ENCODE data around the gene DCLK3. TPM values are rescaled to one million over a fixed set of nuclear protein-coding genes. Genes with fewer than 3 reads are reported as not detected.

Gene DCLK3
- total RNA-seq, 1 donor from 2014 or later: 7.7 TPM

DNA sequence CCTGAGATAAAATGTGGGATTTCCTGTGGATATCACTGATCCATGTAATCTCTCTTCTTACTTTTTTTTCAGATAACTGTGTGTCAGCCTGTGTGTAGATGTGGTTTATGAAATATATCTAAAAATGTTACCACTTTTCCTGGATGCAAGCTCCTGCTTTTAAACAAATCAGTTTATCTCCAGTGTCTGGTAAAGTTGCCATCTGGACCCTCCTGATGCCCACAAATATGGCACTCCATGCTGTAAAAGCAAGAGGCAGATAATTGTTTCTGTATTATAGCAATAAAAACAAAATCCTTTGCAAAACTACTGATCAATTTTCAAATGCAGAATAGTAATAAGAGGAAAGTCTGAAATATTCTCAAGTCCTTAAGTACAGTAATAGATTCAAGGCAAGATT is 7.6 kb upstream of the DCLK3 start:
- DNase-seq (ENCODE audit: low spot score in 2 of 2) (no peak), FAIRE-seq (no peak)

GRCh38 chr3:36769926-36770325 is 5.6 kb upstream of the DCLK3 start:
- no peak for DNase-seq (ENCODE audit: low spot score in 2 of 2)
- no peak for FAIRE-seq

DNA sequence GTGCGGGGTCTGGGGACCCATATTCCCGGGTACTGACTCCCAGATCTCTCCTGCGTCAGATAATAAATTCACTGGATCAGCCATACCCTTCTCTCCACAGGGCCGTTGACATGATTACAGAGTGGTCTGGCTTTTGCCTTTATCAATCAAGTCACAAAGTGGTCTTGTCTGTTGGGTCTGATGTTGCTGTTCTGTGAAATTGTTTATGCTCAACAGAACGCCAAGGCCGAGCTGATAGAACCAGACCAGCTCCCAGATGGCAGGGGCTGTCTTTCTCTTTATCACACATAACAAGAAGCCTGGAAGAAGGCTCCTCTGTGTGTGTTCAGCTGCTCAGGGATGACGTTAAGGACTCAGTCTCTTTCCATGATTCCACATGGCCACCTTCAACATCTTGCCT is 751 bp upstream of the DCLK3 start:
- FAIRE-seq (no peak), DNase-seq (ENCODE audit: low spot score in 2 of 2) (no peak)

- DNase-seq (ENCODE audit: low spot score in 2 of 2) (no peak), FAIRE-seq (no peak)
Measured at GRCh38 chr3:36764704-36765038, 318 bp upstream of the DCLK3 start.

DNA sequence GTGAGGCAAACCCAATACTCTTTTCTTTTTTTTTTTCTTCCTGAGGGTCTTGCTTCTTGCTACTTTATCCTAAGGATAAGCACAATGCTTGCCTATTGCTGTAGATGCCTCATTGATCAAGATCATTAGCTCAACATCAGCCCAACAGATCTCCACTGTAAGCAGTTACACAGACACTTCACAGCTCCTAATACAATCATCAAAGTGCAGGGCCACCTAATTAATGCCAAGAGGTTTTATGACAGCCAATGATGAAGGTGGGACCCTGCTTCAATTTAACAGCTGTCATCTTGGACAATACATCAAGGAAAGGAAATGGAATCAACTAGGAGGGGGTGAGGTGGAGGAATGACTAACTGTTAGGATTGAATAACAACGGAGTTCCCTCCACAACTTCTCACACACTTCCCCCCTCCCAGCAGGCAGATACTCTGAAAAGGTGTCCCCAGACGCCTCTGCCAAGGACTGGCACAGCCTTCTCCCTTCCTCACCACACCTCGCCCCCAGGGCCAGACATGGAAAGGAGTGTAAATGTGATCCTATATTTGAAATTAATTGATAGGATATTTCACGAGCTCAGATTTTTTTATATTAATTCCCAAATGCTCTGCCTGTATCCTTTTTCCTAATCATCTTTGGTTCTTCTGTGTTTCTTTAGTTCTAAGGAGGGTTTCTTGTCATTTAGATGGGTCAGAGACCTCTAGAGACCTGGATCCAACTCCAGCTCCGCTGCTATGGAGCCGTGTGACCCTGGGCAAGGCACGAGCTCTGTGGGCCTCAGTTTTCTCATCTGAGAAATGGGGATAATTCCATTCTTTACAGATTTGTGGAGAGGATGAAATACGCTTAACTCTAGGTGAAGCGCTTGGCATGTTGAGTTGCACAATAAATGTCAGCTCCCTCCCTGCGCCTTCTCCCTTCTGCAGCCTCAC is 1.2 kb downstream of the DCLK3 start:
- DNase-seq (ENCODE audit: low spot score in 2 of 2): no peak
- no peak for FAIRE-seq

DNA sequence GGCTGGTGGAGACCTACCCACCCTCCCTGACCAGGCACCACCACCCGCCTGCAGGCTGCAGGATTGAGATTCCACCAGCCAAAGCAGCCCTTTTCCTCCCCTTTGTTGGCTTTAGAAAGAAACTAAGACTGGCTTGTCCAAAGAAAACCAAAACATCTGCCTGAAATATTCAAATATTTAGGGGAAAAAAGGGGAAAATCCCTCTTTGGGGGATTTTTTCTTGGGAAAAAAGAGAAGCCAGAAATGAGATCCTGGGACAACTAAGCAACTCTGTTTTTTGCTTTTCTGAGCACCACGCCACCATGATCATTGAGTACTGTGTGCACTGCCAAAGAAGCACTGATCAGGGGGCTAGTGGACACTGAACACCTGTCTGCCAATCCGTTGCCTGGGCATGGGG is 2.6 kb downstream of the DCLK3 start:
- FAIRE-seq: no peak
- no peak for DNase-seq (ENCODE audit: low spot score in 2 of 2)

GRCh38 chr3:36756269-36756668 is 8.1 kb downstream of the DCLK3 start:
- FAIRE-seq (no peak), DNase-seq (ENCODE audit: low spot score in 2 of 2) (no peak)

GRCh38 chr3:36751326-36751725 is 13.0 kb downstream of the DCLK3 start:
- DNase-seq (ENCODE audit: low spot score in 2 of 2): no peak

DNA sequence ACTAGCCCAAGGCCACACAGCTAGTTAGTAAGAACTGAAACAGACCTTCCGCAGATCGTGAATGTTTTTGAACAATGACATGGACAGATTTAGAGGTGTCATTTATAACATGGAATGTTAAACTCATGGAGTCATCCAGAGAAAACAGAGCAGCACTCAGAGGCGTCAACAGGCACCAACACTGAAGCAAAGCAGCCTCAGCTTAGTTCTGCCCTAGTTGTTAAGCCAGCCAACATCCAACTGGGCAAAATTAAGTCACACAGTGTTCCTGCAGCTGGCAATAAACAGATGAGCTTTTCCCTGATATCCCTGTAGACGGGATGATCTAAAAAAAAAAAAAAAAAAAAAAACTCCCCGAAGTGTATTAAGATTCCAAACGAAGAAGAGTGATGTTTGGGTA is 13.6 kb downstream of the DCLK3 start:
- FAIRE-seq (no peak), DNase-seq (ENCODE audit: low spot score in 2 of 2) (no peak)

More at GRCh38 chr3:36751326-36751725, 13.0 kb downstream of the DCLK3 start:
- no peak for FAIRE-seq

GRCh38 chr3:36744763-36745162 is 19.6 kb downstream of the DCLK3 start:
- no peak for FAIRE-seq

DNA sequence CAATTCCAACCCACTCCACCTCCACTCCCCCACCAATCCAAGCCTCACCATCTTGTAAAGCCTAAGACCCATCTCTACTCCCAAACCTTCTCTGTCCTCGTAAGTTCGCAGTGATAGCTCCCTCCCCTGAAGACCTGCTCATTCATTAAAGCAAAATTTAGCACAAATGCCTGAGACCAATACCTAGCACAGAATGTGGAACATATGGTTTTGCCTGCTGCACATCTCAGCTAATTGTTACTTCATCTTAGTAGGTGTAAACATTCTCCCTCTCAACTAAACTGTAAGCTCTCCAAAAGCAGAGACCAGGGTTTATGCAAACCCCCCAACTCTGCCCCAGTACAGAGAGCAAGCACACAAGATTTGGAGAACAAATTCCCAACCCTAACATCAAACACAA is 20.5 kb downstream of the DCLK3 start:
- DNase-seq (ENCODE audit: low spot score in 2 of 2) (no peak), FAIRE-seq (no peak)

More at GRCh38 chr3:36744763-36745162, 19.6 kb downstream of the DCLK3 start:
- no peak for DNase-seq (ENCODE audit: low spot score in 2 of 2)

- no peak for DNase-seq (ENCODE audit: low spot score in 2 of 2)
- no peak for FAIRE-seq
Measured at GRCh38 chr3:36741285-36741684, 23.1 kb downstream of the DCLK3 start.

- DNase-seq (ENCODE audit: low spot score in 2 of 2) (no peak), FAIRE-seq (no peak)
Measured at GRCh38 chr3:36740787-36741186, 23.6 kb downstream of the DCLK3 start.

GRCh38 chr3:36738702-36739101 is 25.7 kb downstream of the DCLK3 start:
- FAIRE-seq: no peak
- no peak for DNase-seq (ENCODE audit: low spot score in 2 of 2)

- no peak for FAIRE-seq
- DNase-seq (ENCODE audit: low spot score in 2 of 2): no peak
Measured at GRCh38 chr3:36736301-36736700, 28.1 kb downstream of the DCLK3 start.

DNA sequence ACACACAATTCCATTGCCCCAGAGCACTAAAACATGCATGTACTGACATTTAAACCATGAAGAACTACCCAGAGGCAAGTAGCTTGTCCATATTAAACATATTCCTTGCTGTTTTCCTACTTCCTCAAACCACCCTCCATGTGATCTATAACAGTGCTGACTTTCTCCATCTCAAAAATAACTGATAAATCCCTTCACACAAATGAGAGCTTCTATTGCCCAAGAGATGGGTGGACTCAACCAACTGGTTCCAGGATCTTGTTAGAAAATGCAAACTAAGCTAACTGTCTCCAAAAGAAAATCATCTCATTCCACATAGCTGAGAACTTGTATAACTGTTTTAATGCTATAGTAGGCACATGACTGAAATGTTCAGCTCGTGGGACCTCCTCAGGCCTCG is 29.6 kb downstream of the DCLK3 start:
- FAIRE-seq: no peak

GRCh38 chr3:36733723-36734122 is 30.6 kb downstream of the DCLK3 start:
- FAIRE-seq: no peak
- no peak for DNase-seq (ENCODE audit: low spot score in 2 of 2)

More for the DNA sequence above, 29.6 kb downstream of the DCLK3 start:
- DNase-seq (ENCODE audit: low spot score in 2 of 2): no peak

- FAIRE-seq (no peak), DNase-seq (ENCODE audit: low spot score in 2 of 2) (no peak)
Measured at GRCh38 chr3:36733162-36733696, 31.1 kb downstream of the DCLK3 start.

DNA sequence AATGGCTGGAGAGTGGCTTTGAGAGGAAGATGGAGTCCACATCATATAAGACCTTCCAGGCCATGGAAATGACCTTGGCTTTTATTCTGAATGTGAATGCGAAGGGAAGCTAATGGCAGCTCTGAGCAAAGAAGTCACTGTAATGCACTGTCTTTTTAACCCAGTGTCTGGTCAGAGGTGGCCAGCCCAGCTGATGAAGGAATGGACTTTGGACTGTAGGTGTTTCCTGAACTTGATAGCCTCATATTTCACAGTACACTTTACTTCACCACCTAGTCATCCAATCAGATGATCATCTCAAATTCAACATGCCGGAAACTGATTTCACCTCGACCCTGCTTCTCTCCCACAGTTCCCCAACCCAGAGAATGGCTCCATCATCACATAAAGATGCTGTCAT is 33.4 kb downstream of the DCLK3 start:
- FAIRE-seq (no peak), DNase-seq (ENCODE audit: low spot score in 2 of 2) (no peak)

- peak; percentile 14 to 51 for DNase-seq (ENCODE audit: low spot score in 2 of 2)
- peak; percentile 71 for FAIRE-seq
Measured at GRCh38 chr3:36729204-36730056, 34.9 kb downstream of the DCLK3 start.
